Coronary artery (tissue), 2 donors: Measurements from ENCODE around the gene FTMT.

ENCODE experiments used
- DNase-seq: peaks from one replicate; pipeline ENCODE4 v3.0.0-alpha.2; 2017; ENCODE audit warnings: low spot score
- H3K27ac ChIP-seq, 2 donors: fragments of 200-600 bp; sonication (generic); one replicate each; pipeline ENCODE4 v1.5.1; 2016 to 2019
- H3K4me3 ChIP-seq: fragments of 200-600 bp; sonication (generic); 2 replicates; pipeline ENCODE4 v1.5.1; 2016; ENCODE audit warnings: mild to moderate bottlenecking, moderate library complexity
- TF ChIP-seq, protein P1 (sequence below): fragments of 200-600 bp; sonication (generic); IDR thresholded peaks from one replicate; pipeline ENCODE4 v1.5.1; 2019; ENCODE audit warnings: antibody characterized with exemption

Gene FTMT

DNA sequence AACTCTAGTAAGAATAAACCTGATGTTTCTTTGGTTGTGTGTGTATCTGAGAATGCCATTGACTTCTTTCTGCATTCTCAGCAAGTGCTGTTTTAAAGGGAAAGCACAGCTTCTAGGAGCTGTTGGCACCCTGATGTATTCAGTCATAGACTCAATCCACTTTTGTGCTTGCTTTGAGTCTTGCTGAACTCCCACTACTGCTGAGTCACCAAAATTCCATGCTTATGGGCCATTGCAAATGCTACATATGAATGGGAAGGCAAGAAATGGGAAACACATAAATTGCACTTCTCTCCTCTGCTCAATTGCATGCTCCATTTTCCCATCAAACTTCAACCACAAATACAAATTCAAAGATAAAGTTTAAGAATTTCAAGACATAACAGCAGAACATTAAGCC lies 9.8 kb upstream of the FTMT start:
- TF ChIP-seq, protein P1, sequence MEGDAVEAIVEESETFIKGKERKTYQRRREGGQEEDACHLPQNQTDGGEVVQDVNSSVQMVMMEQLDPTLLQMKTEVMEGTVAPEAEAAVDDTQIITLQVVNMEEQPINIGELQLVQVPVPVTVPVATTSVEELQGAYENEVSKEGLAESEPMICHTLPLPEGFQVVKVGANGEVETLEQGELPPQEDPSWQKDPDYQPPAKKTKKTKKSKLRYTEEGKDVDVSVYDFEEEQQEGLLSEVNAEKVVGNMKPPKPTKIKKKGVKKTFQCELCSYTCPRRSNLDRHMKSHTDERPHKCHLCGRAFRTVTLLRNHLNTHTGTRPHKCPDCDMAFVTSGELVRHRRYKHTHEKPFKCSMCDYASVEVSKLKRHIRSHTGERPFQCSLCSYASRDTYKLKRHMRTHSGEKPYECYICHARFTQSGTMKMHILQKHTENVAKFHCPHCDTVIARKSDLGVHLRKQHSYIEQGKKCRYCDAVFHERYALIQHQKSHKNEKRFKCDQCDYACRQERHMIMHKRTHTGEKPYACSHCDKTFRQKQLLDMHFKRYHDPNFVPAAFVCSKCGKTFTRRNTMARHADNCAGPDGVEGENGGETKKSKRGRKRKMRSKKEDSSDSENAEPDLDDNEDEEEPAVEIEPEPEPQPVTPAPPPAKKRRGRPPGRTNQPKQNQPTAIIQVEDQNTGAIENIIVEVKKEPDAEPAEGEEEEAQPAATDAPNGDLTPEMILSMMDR = no peak
- no peak overlapping the region for H3K4me3 ChIP-seq
- H3K27ac ChIP-seq = no peak overlapping the region
- DNase-seq = no peak

DNA sequence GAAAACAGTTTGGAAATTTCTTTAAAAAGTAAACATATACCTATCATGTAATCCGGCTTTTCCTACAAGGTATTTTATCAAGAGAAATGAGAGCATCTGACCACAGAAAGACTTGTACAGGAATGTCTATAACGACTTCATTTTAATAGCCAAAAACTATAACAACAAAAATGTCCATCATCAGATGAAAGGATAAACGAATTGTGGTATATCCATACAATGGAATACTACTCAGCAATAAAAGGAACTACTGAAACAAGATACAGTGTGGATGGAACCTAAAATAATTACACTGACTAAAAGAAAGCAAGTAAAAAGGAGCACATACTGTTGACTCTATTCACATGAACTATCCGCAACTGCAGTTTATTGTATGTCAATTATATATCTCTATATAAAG lies 1.4 kb upstream of the FTMT start:
- no peak for DNase-seq
- Histone ChIP-seq H3K4me3 (no peak overlapping the region), H3K27ac (no peak overlapping the region)
- TF ChIP-seq, protein P1 = no peak

DNA sequence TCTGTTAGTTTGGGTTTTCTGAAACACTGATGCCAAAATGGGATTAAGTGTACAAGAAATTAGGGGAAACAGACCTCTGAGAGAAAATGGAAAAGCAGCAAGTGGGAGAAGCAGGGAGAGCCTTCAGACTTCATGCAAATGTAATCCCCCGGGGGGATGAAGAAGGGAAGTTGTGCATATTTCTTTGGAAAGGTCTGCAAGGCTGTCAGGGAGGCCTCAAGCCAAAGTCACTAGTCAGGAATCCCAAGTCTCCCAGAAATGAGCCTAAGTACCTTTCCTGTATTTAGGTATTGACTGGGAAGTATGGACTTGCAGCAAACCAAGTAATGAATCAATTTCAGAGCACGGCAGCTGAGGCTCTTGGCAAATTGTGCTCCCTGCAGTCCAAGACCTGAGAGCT lies 2.2 kb downstream of the FTMT start:
- DNase-seq = no peak

DNA sequence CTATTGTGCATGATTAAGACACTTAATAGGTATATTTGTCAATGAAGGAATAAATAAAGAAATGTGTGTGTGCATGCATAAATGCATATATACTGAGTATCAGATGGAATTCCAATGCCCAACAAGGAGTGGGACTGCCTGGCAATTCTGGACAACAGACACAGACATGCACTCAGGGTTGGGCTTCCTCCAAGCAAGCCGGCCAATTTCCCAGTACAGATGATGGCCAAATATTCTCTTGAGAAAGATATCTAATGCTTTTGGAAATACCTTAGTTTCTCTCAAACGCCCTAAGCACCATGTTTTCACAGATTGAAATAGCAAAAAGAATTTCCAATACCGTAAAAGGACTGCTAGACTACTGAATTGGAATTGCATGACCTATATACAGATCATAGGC lies 11.1 kb downstream of the FTMT start:
- DNase-seq = no peak
- H3K27ac ChIP-seq = no peak overlapping the region
- TF ChIP-seq, protein P1 = no peak
- H3K4me3 ChIP-seq = no peak overlapping the region

More for the DNA sequence above, 2.2 kb downstream of the FTMT start:
- TF ChIP-seq, protein P1 = no peak
- Histone ChIP-seq H3K27ac (no peak overlapping the region), H3K4me3 (no peak overlapping the region)

DNA sequence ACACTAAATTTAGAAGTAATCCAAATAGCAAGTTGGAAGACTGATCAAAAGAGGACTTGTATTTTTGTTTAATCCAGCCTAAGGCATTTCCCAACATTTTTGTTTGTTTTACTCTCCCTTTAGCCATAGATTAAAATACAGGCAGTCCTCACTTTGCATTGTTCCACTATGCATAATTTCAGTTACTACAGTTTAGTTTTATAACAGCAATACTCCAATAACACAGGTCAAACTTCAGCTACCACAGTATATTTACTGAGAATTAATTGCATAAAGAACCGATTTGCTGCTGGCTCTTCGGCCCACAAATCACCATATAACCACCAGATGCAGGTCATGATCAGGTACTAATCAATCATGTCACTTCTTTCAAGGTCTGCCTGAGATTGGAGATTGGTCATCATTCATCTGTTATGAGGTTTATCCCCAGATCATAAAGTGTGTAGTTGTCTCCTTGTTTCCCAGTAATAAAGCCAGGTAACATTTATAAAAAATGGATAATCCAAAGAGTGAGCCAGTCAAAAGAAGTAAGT lies 12.1 kb downstream of the FTMT start:
- DNase-seq = no peak
- H3K4me3 ChIP-seq = no peak overlapping the region
- TF ChIP-seq, protein P1 = no peak
- no peak overlapping the region for H3K27ac ChIP-seq

DNA sequence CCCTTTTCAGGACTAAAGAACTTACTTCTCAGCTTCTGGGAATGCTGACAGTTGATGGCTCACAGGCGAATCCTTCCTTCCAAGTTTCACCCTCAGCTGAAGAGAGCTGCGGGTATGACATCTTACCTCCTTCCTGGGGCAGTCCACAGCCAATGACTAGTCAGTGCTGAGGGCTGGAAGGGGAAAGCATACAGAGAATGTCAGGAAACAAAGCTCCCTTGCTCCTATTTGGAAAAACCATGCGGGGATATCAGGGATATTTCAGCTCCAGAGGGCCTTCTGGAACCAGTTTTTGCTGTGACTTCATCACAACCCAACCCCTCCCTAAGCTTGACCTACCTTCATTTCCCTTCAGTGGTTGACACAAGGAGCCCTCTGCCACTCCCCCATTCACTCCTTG lies 15.7 kb downstream of the FTMT start:
- TF ChIP-seq, protein P1 = no peak
- no peak overlapping the region for H3K4me3 ChIP-seq
- H3K27ac ChIP-seq = no peak overlapping the region
- no peak for DNase-seq

DNA sequence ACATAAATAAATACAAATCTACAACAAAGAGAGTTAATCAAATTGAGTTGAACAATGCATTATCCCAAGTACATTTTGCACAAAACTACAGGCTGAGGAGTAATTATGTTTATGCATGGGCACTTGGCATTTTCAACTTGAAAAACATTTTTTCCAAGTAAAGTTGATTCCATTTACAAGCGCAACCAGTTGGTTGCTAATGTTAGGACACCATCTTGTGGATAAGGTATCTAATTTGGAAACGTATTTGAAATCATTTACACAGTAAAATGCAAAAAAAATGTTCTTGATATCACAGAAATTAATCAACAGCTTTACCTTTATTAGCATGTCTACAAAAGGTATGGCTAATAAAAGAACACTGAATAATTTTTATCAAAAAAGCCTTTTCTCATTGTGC lies 18.8 kb downstream of the FTMT start:
- TF ChIP-seq, protein P1 = no peak
- H3K4me3 ChIP-seq = no peak overlapping the region
- DNase-seq = no peak
- no peak overlapping the region for H3K27ac ChIP-seq
